Calu3 (cell line): ENCODE results near the gene TBC1D10A. TPM values are rescaled to one million over a fixed set of nuclear protein-coding genes. Genes with fewer than 3 reads are reported as not detected.
A peak's percentile ranks its signal among the peaks of the same experiment; 100 is the strongest.

Source experiments
- BruUV-seq: library from RNA; stranded (reverse); fragments of 400-500 nt; replicated peaks from 2 replicates; lab custom pipeline; 2021; lab: Mats Ljungman, UMichigan
- CTCF ChIA-PET: fragments of 300-600 bp; sonication (Branson Sonifier 250); formaldehyde crosslinking; loops from one replicate; lab custom pipeline; 2022; ENCODE audit warnings: antibody characterized with exemption; lab: Charles Lee
- DNase-seq: peaks from one replicate; pipeline ENCODE4 v3.0.0; 2022
- H3K27ac Mint-ChIP-seq: one replicate; pipeline ENCODE4 v1.8.0; 2022; ENCODE audit warnings: mixed read lengths; ENCODE audit not compliant: unreplicated experiment
- H3K27me3 Mint-ChIP-seq: one replicate; pipeline ENCODE4 v1.8.0; 2022; ENCODE audit warnings: mixed read lengths; ENCODE audit not compliant: unreplicated experiment
- H3K36me3 Mint-ChIP-seq: one replicate; pipeline ENCODE4 v1.8.0; 2022; ENCODE audit warnings: mild to moderate bottlenecking, moderate library complexity, mixed read lengths; ENCODE audit not compliant: insufficient read depth, unreplicated experiment
- H3K4me1 Mint-ChIP-seq: one replicate; pipeline ENCODE4 v1.8.0; 2022; ENCODE audit warnings: mild to moderate bottlenecking, low read depth, mixed read lengths; ENCODE audit not compliant: unreplicated experiment
- H3K4me3 Mint-ChIP-seq: one replicate; pipeline ENCODE4 v1.8.0; 2022; ENCODE audit warnings: mild to moderate bottlenecking, low read depth, moderate library complexity, mixed read lengths; ENCODE audit not compliant: unreplicated experiment
- H3K9me3 Mint-ChIP-seq: one replicate; pipeline ENCODE4 v1.8.0; 2022; ENCODE audit warnings: low read depth, mixed read lengths; ENCODE audit not compliant: unreplicated experiment
- intact Hi-C: fragments of 100-400 bp; cut with micrococcal nuclease; formaldehyde crosslinking; loops from one replicate; pipeline ENCODE4 v1.10.0; 2022; ENCODE audit not compliant: unreplicated experiment
- total RNA-seq: library from RNA; stranded (reverse); gene quantifications from 2 replicates; pipeline ENCODE4 v1.2.3, GENCODE V29; 2022
- TF ChIP-seq, protein P1 (sequence below): fragments of 200-600 bp; IDR thresholded peaks from one replicate; pipeline ENCODE4 v1.8.0; 2022; ENCODE audit warnings: antibody characterized with exemption; ENCODE audit not compliant: unreplicated experiment

TBC1D10A gene
- total RNA-seq, 1 experiment from 2014 or later = 24.5 TPM

DNA sequence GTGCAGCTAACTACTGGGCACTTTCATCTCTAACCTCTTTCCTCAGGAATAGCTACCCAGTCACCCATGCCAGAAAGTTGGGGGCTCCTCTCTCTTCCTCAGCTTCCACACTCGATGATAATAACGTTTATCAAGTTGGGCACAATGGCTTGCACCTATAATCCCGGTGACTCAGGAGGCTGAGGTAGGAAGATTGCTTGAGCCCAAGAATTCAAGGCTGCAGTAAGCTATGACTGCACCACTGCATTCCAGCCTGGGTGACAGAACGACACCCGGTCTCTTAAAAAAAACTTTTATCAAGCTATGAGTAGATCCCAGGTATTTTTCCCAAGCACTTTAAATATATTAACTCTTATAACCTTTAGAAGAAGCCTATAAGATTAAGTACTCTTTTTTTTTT is 27.9 kb upstream of the TBC1D10A start:
- no peak for DNase-seq
- no TSS peak for BruUV-seq
- CTCF ChIA-PET = no interaction called here
- peak overlapping the region; percentile 94 for H3K4me3 Mint-ChIP-seq
- H3K36me3 Mint-ChIP-seq = peaks cover 67% of the 10 kb centered on the region
- H3K27me3 Mint-ChIP-seq = no peaks in the 10 kb centered on the region
- no peaks in the 10 kb centered on the region for H3K9me3 Mint-ChIP-seq
- intact Hi-C loops = no loop called here
- peaks cover 35% of the 10 kb centered on the region for H3K4me1 Mint-ChIP-seq
- TF ChIP-seq, protein P1, sequence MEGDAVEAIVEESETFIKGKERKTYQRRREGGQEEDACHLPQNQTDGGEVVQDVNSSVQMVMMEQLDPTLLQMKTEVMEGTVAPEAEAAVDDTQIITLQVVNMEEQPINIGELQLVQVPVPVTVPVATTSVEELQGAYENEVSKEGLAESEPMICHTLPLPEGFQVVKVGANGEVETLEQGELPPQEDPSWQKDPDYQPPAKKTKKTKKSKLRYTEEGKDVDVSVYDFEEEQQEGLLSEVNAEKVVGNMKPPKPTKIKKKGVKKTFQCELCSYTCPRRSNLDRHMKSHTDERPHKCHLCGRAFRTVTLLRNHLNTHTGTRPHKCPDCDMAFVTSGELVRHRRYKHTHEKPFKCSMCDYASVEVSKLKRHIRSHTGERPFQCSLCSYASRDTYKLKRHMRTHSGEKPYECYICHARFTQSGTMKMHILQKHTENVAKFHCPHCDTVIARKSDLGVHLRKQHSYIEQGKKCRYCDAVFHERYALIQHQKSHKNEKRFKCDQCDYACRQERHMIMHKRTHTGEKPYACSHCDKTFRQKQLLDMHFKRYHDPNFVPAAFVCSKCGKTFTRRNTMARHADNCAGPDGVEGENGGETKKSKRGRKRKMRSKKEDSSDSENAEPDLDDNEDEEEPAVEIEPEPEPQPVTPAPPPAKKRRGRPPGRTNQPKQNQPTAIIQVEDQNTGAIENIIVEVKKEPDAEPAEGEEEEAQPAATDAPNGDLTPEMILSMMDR = no peak
- H3K27ac Mint-ChIP-seq = peak overlapping the region; percentile 1

DNA sequence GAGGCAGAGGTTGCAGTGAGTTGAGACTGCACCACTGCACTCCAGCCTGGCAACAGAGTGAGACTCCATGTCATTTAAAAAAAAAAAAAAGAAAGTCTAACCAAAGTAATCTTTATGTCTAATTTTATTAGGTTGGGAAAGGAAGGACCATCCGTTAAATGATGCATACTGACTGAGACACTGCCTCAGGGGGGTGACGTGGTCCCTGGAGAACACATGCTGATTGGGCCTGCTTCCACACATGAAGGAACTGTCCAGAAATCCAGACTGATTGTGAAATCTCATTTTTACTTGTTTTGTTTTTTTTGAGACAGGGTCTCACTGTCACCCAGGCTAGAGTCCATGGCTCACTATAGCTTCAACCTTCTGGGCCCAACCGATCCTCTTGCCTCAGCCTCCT is 24.5 kb upstream of the TBC1D10A start:
- Mint-ChIP-seq H3K4me3 (no peak overlapping the region), H3K36me3 (peaks cover 50% of the 10 kb centered on the region), H3K27me3 (no peaks in the 10 kb centered on the region), H3K4me1 (peaks cover 23% of the 10 kb centered on the region), H3K9me3 (no peaks in the 10 kb centered on the region), H3K27ac (no peak overlapping the region)
- intact Hi-C loops = no loop called here
- BruUV-seq = no TSS peak
- DNase-seq = no peak
- CTCF ChIA-PET = no interaction called here
- TF ChIP-seq, protein P1 = no peak

DNA sequence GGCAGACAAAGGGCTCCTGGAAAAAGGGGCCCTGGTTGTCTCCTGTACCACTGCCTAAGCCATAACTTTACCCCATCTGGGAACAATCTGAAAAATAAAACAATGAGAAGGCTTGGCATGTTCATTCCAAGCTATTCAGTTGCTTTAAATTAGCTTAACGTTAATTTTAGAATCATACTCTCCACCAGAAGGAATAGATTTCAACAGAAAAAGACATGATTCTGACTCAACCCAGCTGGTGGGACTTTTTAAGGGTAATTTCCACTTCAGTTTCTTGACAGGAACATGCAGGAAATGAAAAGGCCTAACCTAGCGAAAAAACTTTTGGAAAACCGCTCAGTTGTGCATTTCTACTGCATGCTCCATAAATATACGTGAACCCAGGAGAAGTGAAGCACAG is 22.1 kb upstream of the TBC1D10A start:
- no peaks in the 10 kb centered on the region for H3K9me3 Mint-ChIP-seq
- H3K4me3 Mint-ChIP-seq = no peak overlapping the region
- no peaks in the 10 kb centered on the region for H3K27me3 Mint-ChIP-seq
- CTCF ChIA-PET = no interaction called here
- no peak overlapping the region for H3K27ac Mint-ChIP-seq
- intact Hi-C loops = no loop called here
- TF ChIP-seq, protein P1 = no peak
- BruUV-seq = no TSS peak
- no peak for DNase-seq
- H3K4me1 Mint-ChIP-seq = peaks cover 4% of the 10 kb centered on the region
- H3K36me3 Mint-ChIP-seq = peaks cover 28% of the 10 kb centered on the region

DNA sequence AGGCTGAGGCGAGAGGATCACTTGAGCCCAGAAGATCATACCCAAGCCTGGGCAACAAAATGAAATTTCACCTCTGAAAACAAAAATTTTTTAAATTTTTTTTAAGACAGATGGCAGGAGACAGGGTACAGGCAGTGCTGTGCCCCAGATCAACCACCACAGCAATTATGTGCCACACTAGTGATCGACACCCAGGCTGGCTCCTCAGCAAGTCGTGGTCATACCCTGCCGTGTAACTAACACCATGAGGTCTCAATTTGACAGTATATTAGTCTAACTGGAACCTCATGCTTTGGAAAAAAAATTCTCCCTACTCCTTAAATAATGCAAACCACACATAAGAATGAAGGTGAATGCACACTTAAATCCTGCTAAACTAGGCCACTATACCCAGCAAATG is 21.7 kb upstream of the TBC1D10A start:
- Mint-ChIP-seq H3K27me3 (no peaks in the 10 kb centered on the region), H3K4me3 (no peak overlapping the region), H3K27ac (no peak overlapping the region), H3K36me3 (peaks cover 28% of the 10 kb centered on the region), H3K9me3 (no peaks in the 10 kb centered on the region), H3K4me1 (no peaks in the 10 kb centered on the region)
- no TSS peak for BruUV-seq
- CTCF ChIA-PET = interaction anchor here (1.4 kb wide), 1 partner anchor 46 kb away, joined by 3 read pairs; no protein-coding TSS in a partner anchor
- intact Hi-C loops = no loop called here
- DNase-seq = no peak
- TF ChIP-seq, protein P1 = no peak
